IMR-90 (cell line): ENCODE data around the gene MICAL3. TPM values are rescaled to one million over a fixed set of nuclear protein-coding genes. Genes with fewer than 3 reads are reported as not detected.

Experiments
- ATAC-seq: fragments of 200-7000 bp; cut with Tn5 transposase; 2 replicates; pipeline ENCODE4 v1.9.1; 2020; ENCODE audit warnings: low read depth, mild to moderate bottlenecking, moderate library complexity
- BruUV-seq: library from RNA; stranded (reverse); fragments of 400-500 nt; replicated peaks from 2 replicates; lab custom pipeline; 2021; lab: Mats Ljungman, UMichigan
- CTCF ChIA-PET: fragments of 300-600 bp; formaldehyde crosslinking; extraction: SDS; loops from one replicate; lab custom pipeline; 2021; ENCODE audit warnings: antibody characterized with exemption; lab: Yijun Ruan, JAX
- POLR2A ChIA-PET: fragments of 300-600 bp; sonication (Branson Sonifier 250); formaldehyde crosslinking; loops from one replicate; lab custom pipeline; 2022; ENCODE audit warnings: antibody characterized with exemption; ENCODE audit not compliant: unreplicated experiment; lab: Charles Lee
- DNase-seq: peaks from one replicate; pipeline ENCODE4 v3.0.0; 2013
- H2AFZ ChIP-seq: replicated peaks from 2 replicates; pipeline ENCODE3; 2013; ENCODE audit warnings: low read length, mild to moderate bottlenecking; ENCODE audit not compliant: poor library complexity
- H2AK5ac ChIP-seq: 2 replicates; pipeline ENCODE4 v1.6.1; 2013; ENCODE audit warnings: low read depth, low read length, inconsistent platforms
- H2AK9ac ChIP-seq: replicated peaks from 2 replicates; pipeline ENCODE3; 2013; ENCODE audit warnings: mild to moderate bottlenecking, low read depth, low read length, moderate library complexity; ENCODE audit not compliant: poor library complexity
- H2BK120ac ChIP-seq: 2 replicates; pipeline ENCODE4 v1.6.1; 2013; ENCODE audit warnings: low read depth, low read length, inconsistent platforms
- H2BK15ac ChIP-seq: 3 replicates; pipeline ENCODE4 v1.6.1; 2013; ENCODE audit warnings: low read depth, low read length, inconsistent platforms
- H2BK20ac ChIP-seq: 2 replicates; pipeline ENCODE4 v1.6.1; 2013; ENCODE audit warnings: low read depth, mild to moderate bottlenecking, inconsistent platforms, low read length, moderate library complexity
- H2BK5ac ChIP-seq: 2 replicates; pipeline ENCODE4 v1.6.1; 2013; ENCODE audit warnings: mild to moderate bottlenecking, low read depth, low read length, inconsistent platforms; ENCODE audit not compliant: poor library complexity, severe bottlenecking
- H3K14ac ChIP-seq: replicated peaks from 2 replicates; pipeline ENCODE4 v1.6.1; 2013; ENCODE audit warnings: low read depth, low read length, inconsistent platforms
- H3K18ac ChIP-seq: 2 replicates; pipeline ENCODE4 v1.6.1; 2013; ENCODE audit warnings: low read depth, low read length, control low read depth
- H3K23ac ChIP-seq: 2 replicates; pipeline ENCODE4 v1.6.1; 2013; ENCODE audit warnings: low read depth, low read length, inconsistent platforms
- H3K27ac ChIP-seq: 2 replicates; pipeline ENCODE4 v1.5.1; 2013; ENCODE audit warnings: mild to moderate bottlenecking, control low read depth, low read length; ENCODE audit not compliant: insufficient read depth
- H3K27me3 ChIP-seq: 2 replicates; pipeline ENCODE4 v1.6.1; 2013; ENCODE audit warnings: low read length; ENCODE audit not compliant: control insufficient read depth, insufficient read depth
- H3K36me3 ChIP-seq: 2 replicates; pipeline ENCODE4 v1.6.1; 2013; ENCODE audit warnings: low read length, mixed read lengths; ENCODE audit not compliant: control insufficient read depth, insufficient read depth
- H3K4ac ChIP-seq: 2 replicates; pipeline ENCODE4 v1.6.1; 2013; ENCODE audit warnings: low read depth, low read length, inconsistent platforms
- H3K4me1 ChIP-seq: 2 replicates; pipeline ENCODE4 v1.6.1; 2013; ENCODE audit warnings: low read length, mixed read lengths; ENCODE audit not compliant: control insufficient read depth, insufficient read depth
- H3K4me2 ChIP-seq: 2 replicates; pipeline ENCODE4 v1.6.1; 2013; ENCODE audit warnings: low read depth, mild to moderate bottlenecking, control low read depth, low read length, moderate library complexity
- H3K4me3 ChIP-seq: 2 replicates; pipeline ENCODE4 v1.5.1; 2013; ENCODE audit warnings: low read depth, mild to moderate bottlenecking, control low read depth, low read length, moderate library complexity; ENCODE audit not compliant: insufficient read depth
- H3K56ac ChIP-seq: 2 replicates; pipeline ENCODE4 v1.6.1; 2013; ENCODE audit warnings: low read length, inconsistent platforms; ENCODE audit not compliant: insufficient read depth; ENCODE audit errors: extremely low read depth
- H3K79me1 ChIP-seq, 2 experiments: 2 replicates each; pipeline ENCODE4 v1.6.1; 2013; ENCODE audit warnings: low read length in 2 of 2, inconsistent platforms in 1 of 2, low read depth in 1 of 2
- H3K9ac ChIP-seq: 2 replicates; pipeline ENCODE4 v1.6.1; 2013; ENCODE audit warnings: low read depth, low read length, control low read depth
- H3K9me1 ChIP-seq: 2 replicates; pipeline ENCODE4 v1.6.1; 2013; ENCODE audit warnings: low read length, inconsistent platforms; ENCODE audit not compliant: insufficient read depth
- H3K9me3 ChIP-seq: 2 replicates; pipeline ENCODE4 v1.6.1; 2013; ENCODE audit warnings: low read length; ENCODE audit not compliant: control insufficient read depth, insufficient read depth
- H4K20me1 ChIP-seq: 2 replicates; pipeline ENCODE4 v1.6.1; 2013; ENCODE audit warnings: low read length, inconsistent platforms; ENCODE audit not compliant: insufficient read depth
- H4K5ac ChIP-seq: 2 replicates; pipeline ENCODE4 v1.6.1; 2013; ENCODE audit warnings: mild to moderate bottlenecking, low read depth, low read length, control low read depth
- H4K8ac ChIP-seq, 2 experiments: 2 replicates each; pipeline ENCODE4 v1.6.1; 2013; ENCODE audit warnings: low read depth in 2 of 2, low read length in 2 of 2, control low read depth in 1 of 2, inconsistent platforms in 1 of 2
- H4K91ac ChIP-seq: 2 replicates; pipeline ENCODE4 v1.6.1; 2013; ENCODE audit warnings: low read depth, low read length, inconsistent platforms; ENCODE audit not compliant: insufficient read depth
- BHLHE40 ChIP-seq: fragments of 150-350 bp; IDR thresholded peaks from 2 replicates; pipeline ENCODE4 v1.6.1; 2016; ENCODE audit warnings: mild to moderate bottlenecking, low read depth, low read length
- CHD1 ChIP-seq: IDR thresholded peaks from 2 replicates; pipeline ENCODE4 v1.6.1; 2012; ENCODE audit warnings: low read depth, low read length, improper control_type of control experiment
- RCOR1 ChIP-seq: IDR thresholded peaks from 2 replicates; pipeline ENCODE4 v1.6.1; 2012; ENCODE audit warnings: mild to moderate bottlenecking, low read length, improper control_type of control experiment; ENCODE audit not compliant: insufficient replicate concordance
- WGBS, 2 experiments: methylation state at CpG; one replicate each; pipeline versions ENCODE4 v1.1.5 to v1.1.7; 2013; ENCODE audit warnings: missing lambda C conversion rate in 2 of 2; ENCODE audit not compliant: insufficient read length in 1 of 2; ENCODE audit errors: extremely low coverage in 2 of 2; 5-methylcytosine and 5-hydroxymethylcytosine counted together
- dilution Hi-C: fragments of 300-500 bp; cut with HindIII; formaldehyde crosslinking; loops from one replicate; pipeline ENCODE4 v1.14.3; 2018; ENCODE audit warnings: low sequenced_read_pairs; ENCODE audit not compliant: unreplicated experiment
- in situ Hi-C: fragments of 300-500 bp; cut with MboI; formaldehyde crosslinking; loops from 3 replicates; pipeline ENCODE4 v1.14.3; 2019; ENCODE audit warnings: low sequenced_read_pairs, inconsistent platforms, mixed read lengths
- intact Hi-C: fragments of 100-400 bp; cut with micrococcal nuclease; formaldehyde crosslinking; loops from 2 replicates; pipeline ENCODE4 v1.10.0; 2022
- polyA plus RNA-seq, 3 experiments: library from polyadenylated mRNA; depleted of rRNA; stranded (reverse); fragments of >200 nt; gene quantifications; 2 replicates each; pipeline ENCODE4 v1.2.3, GENCODE V29; 2012; ENCODE audit warnings: low replicate concordance in 1 of 3
- total RNA-seq: library from RNA; depleted of rRNA; stranded (reverse); fragments of >200 nt; gene quantifications from 2 replicates; pipeline ENCODE4 v1.2.3, GENCODE V29; 2012

Gene MICAL3
- total and polyA plus RNA-seq, 2 of the 4 experiments (the other 2 are of a cell fraction): 17.6 to 26.8 TPM

GRCh38 chr22:17777005-17777716 lies 247.2 kb downstream of the MICAL3 start:
- Histone ChIP-seq H3K4ac (no peak overlapping the region), H3K79me1 (peaks cover 4 to 18% of the 10 kb centered on the region in 2 experiments; a peak in 2 of 4 replicates), H3K9me3 (no peaks in the 10 kb centered on the region), H3K56ac (no peak overlapping the region), H2BK20ac (no peak overlapping the region), H2BK120ac (no peak overlapping the region), H3K18ac (no peak overlapping the region), H3K9me1 (peaks cover 12% of the 10 kb centered on the region; the same call in 1 of the 2 replicates), H2BK15ac (no peak overlapping the region), H4K91ac (no peak overlapping the region), H3K14ac (no peak overlapping the region), H4K20me1 (peaks cover 16% of the 10 kb centered on the region), H3K4me3 (no peak overlapping the region), H3K9ac (no peak overlapping the region), H2AK9ac (no peak overlapping the region), H3K23ac (no peak overlapping the region), H4K8ac (no peak overlapping the region), H3K27me3 (no peaks in the 10 kb centered on the region), H2AK5ac (no peak overlapping the region), H3K4me1 (peaks cover 21% of the 10 kb centered on the region), H3K27ac (no peak overlapping the region), H4K5ac (no peak overlapping the region), H2BK5ac (no peak overlapping the region), H2AFZ (no peak overlapping the region), H3K4me2 (no peak overlapping the region), H3K36me3 (no peaks in the 10 kb centered on the region)
- ChIA-PET CTCF (no interaction called here), POLR2A (no interaction called here)
- TF ChIP-seq BHLHE40 (no peak), RCOR1 (no peak), CHD1 (no peak)
- no peak for DNase-seq
- in situ Hi-C loops: no loop called here
- ATAC-seq: no peak
- no TSS peak for BruUV-seq
- intact Hi-C loops: no loop called here
- 83% methylated on average over 19 of the region's 27 CpGs; no CpG with 5 or more reads in 1 of the 2 experiments for WGBS, 2 experiments
- dilution Hi-C loops: no loop called here
